Measurements from ENCODE around the gene WSCD2.

Gene WSCD2

DNA sequence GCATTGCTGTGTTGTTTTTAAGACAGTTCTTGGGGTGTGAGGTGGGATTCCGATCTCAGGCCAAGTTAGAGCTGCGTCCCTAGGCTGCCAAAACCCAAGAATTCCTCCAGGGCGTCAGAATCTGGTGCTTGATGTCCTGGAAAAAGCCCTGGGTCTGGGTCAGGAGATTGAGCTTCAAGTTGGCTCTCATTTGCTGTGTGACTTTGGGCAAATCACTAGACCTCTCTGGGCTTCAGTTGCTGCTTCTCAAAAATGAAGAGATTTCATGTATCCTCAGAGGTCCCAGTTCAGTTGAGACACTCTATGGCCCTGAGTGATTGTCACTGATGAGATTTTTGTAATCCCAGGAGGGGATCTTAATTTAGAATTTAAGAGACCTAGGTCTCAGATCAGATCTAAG, 1.9 kb downstream of the WSCD2 start:
- no peak for DNase-seq

DNA sequence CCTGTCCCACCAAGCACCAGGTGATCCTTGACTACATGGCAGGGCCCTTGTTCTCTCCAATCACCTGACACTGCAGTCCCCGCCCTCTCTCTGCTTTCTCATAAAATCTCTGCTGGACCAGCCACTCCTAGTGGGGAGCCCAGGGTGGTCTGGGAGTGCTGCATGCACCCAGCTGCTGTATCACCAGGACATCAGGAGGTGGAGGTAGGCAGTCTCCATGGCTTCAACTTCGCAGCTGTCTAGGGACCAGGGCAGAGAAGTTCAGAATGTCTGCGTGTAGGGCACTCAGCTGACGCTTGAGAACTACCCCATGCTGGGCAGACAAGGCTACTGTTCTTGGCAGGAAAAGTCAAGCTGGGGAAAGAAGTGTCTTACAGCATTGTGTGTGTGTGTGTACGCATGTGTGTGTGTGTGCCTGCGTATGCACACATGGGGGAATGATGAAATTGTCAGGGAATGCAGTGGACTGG, 2.6 kb downstream of the WSCD2 start:
- DNase-seq: no peak

DNA sequence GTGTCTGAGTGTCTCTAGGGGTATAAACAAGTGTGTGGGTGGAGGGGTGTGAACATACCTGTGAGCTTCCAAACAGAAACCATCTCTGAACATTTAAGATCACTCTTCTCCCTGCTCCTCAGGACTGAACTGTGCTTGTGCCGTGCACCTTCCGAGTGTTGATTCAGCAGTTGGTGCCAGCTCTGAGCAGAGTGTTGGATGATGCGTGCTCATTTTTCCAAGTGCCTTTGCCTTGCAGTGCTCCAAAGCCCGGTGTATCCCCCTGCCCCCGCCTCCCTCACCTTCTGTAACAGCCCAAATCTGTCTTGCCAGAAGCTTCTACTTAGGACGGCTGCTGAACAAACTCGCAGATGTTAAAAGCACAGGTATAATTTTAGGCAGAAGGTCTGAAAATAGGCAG, 4.4 kb downstream of the WSCD2 start:
- DNase-seq: no peak

DNA sequence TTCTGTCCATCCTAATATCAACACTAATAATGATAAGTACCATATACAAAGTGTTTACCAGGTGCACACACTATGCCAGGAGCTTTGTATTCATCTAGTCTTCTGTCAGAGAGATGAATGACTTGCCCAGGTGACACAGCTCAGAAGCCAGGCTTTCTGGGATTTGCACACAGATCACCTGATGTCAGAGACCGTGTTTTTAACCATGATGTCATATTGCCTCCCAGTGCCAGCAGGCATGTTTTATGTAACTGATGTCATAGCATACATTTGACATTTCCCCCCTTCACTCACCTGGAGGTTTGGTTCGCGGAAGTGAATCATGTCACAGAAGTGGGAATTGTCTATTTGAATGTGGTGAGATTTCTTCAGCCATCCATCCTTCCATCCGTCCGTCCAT, 5.7 kb downstream of the WSCD2 start:
- no peak for DNase-seq

DNA sequence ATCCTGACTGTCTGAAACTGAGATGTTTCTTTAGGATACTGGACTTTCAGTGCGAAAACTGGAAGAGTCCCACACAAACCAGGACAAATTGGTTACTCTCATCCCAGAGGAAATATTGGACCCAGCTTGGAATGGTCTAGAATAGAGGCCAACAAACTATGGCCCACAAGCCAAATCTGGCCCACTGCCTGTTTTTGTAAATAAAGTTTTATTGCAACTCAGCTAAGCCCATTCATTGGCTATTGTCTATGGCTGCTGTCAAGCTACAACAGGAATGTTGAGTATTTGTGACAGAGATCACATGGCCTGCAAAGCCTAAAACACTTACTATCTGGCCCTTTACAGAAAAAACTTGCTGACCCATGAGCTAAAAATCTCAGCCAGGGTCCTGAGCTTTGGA, 6.5 kb downstream of the WSCD2 start:
- DNase-seq: no peak

DNA sequence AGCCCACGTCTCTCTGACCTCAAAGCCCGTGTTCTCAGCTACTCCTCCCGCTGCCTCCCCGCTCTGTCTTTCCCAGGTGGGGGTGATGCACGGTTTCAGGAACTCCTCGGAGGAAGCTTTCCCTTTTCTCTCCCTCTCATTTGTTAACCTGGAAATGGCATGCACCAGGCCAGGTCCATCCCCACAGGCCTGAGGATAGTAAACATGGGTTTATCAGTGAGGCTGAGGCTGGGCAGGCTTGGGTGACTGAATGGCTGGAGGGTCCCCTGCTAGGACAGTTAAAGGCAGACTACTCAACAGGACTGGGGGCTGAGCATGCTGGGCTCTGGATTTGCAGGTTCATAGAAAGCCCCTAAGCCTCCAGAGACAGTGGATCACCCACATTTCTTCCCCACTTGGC, 7.6 kb downstream of the WSCD2 start:
- DNase-seq: no peak

DNA sequence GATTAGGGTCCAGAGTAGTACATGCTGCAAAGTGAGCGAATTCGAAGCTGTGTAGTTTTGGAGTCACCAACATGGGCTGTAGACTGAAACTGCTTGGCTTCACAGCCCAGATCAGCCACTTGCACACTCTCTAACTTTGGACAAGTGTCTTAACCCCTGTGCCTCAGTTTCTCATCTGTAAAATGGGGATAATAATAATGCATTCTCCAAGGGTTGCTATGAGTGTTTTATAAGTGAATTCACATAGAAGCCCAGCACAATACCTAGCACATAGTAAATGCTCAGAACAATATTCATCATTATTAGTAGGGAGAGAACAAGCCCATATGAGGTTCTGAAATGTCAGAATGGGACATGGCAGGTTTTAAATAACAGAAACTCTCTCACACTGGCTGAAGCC, 10.4 kb downstream of the WSCD2 start:
- DNase-seq: no peak

DNA sequence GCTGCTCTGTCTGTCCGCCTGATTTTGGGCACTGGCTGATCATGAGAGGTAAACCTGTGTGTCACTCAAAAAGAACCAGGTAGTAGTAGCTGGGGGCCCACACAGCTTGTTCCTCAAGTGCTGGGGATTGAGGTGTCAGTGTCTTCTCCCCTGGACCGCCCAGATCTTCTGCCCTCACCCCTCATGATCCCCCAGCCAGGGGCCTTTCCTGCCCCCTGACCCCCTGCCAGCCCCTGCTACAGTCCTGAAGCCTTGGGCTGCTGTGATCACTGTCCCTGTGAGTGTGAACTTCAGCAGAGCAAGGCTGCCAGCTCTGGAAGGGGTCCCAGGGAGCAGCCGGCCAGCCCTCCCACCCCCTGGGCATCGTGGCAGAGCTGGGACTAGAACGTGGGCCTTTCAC, 11.4 kb downstream of the WSCD2 start:
- no peak for DNase-seq

DNA sequence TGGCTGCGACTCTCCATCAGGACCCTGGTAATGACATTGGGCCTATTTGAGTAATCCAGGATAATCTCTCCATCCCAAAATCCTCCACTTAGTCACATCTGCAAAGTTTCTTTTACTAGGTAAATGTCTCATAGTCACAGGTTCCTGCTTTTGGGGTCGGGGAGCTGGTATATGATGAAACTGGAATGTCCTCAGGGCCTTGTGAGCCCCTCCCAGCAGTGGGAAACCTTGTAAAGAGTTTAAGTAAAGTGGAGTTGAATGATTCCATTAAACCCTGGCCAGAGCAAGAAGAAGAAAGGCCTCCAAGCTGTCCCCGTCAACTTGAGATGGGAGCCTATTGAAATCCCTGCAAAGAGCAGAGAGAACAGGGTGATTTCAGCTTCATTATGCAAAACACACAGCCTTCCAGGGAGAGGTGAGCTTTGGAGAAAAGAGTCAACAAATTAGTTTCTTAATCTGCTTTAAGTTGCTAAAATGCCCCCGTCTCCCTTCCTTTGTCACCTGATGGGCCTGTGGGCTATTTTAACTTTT, 12.6 kb downstream of the WSCD2 start:
- DNase-seq: no peak

DNA sequence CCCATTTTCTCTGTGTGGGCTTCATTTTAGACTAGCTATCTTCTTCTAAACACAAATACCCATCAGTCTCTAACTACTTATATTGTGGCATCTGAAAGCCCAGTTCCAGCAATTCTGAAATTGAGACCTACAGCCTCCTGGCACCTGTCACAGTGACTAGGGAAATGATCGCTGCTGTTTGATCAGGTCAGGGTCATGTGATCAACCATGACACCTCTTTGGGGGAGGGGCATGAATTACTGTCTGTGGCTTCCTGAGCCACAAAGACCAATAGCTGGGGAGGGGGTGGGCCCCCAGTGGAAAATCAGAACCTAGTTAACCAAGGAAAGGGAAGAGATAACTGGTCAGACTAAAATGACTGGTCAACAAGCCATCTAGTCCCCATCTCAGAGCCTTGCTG, 14.1 kb downstream of the WSCD2 start:
- no peak for DNase-seq

DNA sequence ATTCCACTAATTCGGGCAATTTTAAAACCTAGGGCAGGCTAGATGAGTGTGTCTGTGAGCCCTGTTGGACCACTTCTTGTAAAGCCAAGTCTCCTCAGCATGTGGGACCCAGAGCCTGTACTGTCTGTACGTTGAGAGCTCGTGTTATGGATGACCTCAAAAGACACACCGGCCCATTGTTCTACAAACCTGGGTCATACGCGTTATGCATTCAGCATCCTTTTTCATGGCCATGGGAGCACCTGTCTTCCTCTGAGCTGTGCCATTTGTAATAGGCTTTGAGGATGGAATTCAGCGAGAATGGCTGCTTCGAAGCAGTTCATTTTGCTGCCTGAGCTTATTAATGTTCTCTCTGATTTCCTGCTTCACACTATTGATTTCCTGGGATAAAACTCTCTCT, 15.0 kb downstream of the WSCD2 start:
- DNase-seq: no peak

DNA sequence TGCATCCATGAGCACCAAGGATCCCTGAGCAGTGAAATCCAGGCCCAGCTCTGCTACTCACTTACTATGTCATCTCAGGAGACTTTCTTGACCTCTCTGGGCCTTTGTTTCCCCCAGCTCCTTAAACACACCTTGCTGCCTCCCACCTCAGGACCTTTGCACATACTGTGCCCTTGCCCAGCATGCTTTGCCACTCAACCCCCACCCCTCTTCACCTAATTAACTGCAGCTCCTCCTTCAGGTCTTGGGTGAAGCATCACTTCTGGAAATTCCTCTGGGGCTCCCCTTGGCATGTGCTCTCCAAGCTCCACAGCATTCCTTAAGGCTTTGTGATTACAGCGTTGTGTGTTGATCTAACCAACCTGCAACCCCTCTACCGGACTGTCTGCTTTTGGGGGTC, 15.9 kb downstream of the WSCD2 start:
- DNase-seq: no peak

DNA sequence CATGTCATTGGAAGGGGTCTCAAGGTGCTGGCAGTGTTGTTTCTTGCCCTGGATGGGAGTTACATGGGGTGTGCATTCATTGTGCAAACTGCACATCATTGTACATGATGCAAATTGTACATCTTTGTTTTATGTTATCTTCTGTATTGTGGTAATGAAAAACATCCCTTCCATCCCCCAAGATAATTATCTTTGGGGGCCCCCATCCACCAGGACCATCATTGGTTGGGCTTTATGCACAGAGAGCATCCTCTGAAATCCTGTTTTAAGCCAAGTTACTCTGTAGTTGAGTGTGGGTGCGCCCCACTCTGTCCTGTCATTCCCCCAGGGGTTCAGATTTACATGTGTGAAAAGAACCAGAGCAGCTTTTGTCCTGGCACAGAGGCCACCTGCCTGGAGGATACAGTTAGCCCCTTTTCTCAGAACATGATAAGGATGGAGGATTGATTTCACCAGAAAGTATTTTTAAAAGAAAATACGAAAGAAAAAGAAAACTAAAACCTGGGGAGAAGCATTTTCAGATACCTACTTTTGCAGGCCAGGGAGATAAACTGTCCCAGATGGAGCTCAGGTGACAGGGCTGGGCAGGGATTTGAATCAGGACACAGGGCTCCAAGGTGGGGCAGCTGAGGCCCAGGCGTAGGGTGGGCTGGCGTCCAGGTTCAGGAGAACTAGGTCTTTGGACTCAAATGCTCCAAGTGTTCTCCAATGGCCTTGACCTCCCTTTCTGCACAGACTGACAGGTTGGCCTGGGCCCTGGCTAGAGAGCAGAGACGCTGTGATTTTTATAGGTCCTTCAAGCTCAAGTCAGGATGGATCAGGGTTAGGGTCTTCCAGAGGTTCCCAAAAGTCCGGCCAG, 17.2 kb downstream of the WSCD2 start:
- no peak for DNase-seq

DNA sequence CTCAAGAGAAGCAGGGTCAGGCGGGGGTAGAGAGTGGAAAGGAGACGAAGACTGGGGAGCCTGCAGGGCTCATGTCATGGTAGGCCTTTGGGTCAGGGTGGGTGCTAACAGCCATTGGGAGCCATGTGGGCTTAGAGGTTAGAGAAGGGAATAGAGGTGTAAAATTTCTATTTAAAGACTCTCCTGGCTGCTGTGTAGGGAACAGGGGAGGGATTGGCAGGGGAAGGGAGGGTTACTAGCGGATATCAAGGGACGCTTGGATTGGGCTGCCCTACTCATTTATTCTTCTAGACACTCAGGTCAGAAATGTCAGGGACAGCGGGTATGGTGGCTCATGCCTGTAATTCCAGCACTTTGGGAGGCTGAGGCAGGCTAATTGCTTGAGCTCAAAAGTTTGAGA, 18.2 kb downstream of the WSCD2 start:
- no peak for DNase-seq

DNA sequence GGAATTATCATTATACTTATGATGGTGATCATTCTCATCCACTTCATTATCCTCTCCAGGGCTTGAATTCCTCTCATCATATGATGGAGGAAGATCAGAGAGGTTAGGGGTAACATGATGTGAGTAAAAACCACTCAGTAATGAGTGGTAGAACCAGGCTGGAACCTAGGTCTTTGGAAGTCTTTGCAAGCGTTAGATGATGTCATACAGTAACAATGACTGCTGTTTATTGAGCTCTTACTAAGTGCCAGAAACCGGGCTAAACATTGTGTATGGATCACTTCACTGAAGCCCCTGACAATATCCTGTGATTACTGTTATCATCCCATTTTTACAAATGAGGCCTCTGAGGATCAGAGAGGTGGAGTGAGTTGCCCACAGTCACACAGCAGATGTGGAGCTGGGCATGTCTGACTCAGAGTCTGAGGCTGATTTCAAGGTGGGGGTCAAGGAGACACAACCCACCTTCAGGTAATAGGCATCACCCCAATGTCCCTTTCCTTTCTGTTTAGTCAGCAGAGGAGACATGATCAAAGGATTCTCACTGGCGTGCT, 19.5 kb downstream of the WSCD2 start:
- no peak for DNase-seq

DNA sequence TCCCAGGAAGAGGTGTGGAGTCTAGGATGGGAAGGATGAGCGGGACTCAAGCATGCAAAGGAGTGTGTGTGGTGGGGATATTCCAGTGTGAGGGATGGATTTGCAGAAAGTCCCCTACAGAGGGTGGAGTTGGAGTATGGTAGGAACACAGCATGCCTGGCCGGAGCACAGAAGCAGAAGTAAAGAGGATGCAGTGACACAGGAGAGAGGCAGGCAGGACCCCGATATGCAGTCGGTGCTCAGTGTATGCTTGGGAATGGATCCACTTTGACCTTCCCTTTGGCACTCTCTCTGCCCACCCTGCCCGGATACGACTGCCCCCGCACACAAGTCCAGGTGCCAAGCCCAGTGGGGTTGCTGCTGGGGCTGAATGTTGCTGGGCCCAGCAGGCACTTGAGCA, 21.3 kb downstream of the WSCD2 start:
- no peak for DNase-seq

DNA sequence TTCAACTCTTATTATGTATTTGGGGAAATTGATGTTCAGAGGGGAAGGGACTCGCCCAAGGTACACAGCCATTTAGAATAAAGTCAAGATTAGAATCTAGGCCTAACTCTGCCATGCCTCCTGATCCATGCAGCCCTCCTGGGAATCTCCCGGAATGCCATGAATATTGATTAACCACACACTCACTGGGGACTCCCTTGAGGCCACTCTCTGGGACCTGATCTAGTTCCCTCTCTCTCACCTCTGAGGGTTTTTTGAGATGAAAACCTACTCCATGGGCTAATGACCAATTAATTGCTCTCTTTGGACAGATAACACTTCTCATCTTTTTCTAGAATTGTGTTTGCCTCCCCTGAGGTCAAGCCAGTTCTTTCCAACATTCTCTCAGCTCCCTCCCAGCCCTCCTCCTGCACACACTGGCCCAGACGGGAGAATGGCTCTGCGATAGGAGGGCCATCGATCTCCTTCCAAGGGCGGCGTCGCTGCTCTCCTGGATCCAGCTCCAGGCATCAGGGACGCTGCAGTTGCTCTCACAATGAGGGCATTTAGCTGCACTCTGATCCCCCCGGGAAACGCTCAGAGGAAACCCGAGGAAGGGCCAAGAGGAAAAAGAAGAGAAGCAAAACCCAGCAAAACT, 22.6 kb downstream of the WSCD2 start:
- no peak for DNase-seq

DNA sequence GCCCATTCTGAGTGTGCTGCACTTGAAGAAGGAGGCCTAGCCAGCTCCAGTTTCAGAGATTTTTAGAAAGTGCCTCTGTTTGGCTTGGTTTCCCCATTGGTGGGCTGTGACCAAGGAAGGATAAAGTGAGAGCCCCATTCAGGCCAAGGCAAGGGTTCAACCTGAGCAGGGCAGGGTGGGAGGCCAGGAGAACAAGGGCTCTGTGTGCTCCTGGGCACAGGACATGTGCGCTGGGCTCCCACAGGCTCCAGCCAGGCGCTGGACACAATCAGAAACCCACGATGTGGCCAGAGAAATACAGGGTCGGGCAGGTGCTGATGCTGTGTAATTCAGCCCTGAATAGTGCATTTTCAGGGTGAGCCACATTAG, 23.1 kb downstream of the WSCD2 start:
- DNase-seq: no peak

DNA sequence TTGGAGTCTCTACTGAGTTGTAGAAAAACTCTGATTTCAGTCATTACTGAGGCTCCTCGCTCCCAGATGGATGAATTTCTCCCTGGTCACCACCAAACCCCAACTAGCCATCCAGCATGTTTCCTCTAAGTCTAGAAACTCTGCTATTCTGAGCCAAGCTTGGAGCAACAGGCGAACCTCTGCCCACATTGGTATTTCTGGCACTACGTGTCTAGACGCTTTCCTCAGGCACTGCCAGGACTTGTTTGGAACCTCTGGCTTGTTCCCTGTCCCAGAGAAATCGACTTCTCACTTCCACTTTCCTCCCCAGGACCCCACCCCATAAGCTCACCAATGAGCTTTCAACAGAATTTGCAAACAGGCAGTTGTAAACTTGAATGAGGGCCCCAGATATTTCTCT, 27.6 kb downstream of the WSCD2 start:
- DNase-seq: no peak

DNA sequence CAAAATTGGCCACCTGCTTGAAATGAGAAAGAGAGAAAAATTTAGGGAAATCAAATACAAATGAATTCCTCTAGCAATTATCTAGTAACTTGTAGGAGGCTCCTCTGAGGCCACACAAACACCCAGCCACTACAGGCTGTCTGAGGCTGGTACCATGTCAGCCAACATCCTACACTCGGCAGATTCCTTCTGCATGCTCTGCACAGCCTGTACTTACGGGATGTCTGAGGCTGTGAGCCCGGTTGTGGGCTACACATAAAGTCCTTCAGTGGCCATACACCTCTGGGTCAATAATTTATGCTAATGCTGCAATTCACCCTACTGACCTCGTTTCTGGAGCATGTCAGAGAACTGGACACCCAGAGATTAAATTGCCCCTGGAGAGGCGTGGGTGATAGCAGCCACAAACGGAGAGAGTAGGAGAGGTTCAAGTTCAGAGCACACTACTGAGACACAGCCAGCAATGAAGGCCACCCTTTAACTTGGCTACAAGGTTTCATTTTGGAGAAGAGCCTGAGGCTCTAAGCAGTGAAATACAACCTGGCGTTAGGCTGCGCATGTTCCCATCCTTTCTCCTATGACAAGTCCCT, 28.9 kb downstream of the WSCD2 start:
- no peak for DNase-seq

DNA sequence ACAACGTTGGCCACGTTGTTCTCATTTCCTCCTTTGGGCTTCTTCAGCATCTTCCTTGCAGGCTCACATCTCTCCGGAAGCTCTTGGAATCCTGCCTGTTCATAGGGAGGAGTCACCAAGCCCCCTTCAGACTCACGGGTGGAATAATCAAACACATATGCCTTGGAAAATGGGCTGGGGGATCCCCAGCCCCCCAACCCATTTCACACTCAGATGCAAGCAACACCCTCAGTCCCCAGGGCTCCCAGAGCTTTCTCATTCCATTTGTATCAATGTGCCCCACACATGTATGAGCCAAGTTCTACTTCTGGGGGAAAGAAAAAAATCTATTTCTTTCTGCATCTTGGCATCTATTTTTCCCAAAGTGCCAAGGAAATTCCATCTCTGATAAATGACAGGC, 33.1 kb downstream of the WSCD2 start:
- DNase-seq: no peak

DNA sequence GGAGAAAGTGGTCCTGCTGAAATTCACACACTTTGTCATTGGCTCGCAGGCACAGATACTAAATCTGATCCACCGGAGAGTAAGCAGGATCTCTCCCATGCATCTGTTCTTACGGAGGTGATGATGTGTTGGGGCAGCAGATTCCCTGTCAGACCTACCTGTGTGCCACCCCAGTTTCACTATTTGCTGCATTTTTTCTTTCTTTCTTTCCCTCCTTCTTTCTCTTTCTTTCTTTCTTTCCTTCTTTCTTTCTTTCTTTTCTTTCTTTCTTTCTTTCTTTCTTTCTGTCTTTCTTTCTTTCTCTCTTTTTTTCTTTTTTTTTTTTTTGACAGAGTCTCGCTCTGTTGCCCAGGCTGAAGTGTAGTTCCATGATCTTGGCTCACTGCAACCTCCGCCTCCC, 37.4 kb downstream of the WSCD2 start:
- DNase-seq: no peak

DNA sequence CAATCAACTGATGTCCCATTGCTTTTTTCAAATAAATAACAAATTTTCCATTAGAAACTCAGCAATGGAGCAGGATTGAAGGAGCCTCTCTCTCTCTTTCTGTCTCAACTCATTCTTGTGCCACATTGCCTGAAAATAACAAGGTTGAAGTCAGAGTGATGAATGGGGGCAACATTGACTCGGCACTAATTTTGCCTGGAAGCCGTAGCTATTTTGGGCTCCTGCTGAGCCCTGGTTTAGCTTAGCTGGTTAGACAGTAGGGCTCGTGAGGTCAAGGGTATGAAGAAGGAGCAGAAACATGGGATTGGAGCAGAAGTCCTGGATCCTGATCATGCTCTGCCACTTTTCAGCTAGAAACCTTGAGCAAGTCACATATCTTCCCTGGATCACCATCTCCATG, 38.9 kb downstream of the WSCD2 start:
- no peak for DNase-seq

DNA sequence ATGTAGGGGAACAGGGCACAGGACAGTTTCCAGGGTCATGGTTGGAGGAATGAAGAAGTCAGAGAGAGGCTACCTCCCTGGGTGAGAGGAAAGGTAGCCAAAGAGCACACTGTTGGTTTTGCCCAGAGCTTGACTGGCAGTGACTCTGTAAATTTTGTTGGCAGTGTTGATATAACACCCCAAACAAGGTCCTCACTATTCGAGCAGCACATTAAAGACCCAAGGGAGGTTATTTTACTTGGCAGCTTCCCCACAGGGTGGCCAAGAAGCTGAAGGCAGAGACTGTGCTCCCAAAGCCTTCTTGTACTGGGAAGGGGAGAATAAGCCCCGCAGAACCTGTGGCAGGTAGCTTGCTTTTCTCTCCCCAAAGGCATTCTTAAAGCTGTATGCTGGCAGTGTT, 40.6 kb downstream of the WSCD2 start:
- DNase-seq: no peak
